GM12875 (cell line): ENCODE measurements around the gene VWF.

Experiments
- H3K4me3 ChIP-seq: one replicate; pipeline ENCODE4 v1.5.1; 2011; ENCODE audit warnings: low read depth, low read length, control low read depth
- TF ChIP-seq, protein P1 (sequence below): IDR thresholded peaks from 2 replicates; pipeline ENCODE4 v1.5.1; 2011; ENCODE audit warnings: low read depth, mild to moderate bottlenecking, control low read depth, inconsistent platforms, low read length, moderate library complexity, borderline replicate concordance; ENCODE audit not compliant: insufficient read depth

The VWF gene

DNA sequence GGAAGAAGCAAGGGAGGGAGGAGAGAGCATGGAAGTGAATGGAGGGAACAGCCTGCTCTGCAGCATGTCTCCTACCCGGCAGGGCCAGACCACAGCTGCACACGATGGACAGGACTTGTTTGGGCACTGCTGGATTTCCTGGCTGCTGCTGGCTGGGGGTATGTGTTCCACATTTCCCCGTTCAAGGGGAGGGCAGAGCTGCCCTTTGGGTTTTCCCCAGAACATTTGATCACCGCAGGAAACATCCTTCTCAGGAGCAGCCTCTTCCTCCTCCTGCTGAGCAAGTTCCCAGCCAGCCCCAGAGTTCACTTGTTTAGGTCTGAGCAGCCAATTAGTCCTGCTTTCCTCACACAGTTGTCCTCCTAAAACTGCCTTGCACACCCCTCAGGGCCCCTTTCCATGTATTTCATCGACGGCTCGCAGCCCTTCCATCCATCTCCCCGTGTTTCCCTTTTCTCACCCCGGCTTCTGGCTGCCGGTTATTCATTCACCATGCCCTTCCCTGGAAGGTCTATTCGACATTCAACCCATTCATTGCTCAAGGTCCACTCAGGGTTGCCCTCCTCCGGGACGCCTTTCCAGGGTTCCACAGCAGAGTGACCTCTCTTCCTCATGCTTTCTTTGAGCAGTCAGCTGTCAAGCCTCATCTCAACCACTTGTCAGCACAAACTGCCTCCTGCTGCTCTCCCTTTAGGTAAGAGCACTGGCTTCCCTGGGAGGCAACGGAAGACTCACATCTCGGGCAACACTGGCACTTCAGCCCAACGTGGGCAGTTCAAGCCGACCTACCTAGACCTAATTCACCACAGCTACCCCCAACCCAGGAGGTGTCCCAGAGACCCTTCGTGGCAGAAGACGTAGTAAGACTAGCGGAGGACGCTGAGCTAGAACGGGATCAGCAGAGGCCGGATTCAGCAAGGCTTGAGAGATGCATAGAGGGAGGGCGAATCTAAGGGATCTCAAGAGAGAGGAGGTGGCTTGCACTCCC lies 159.3 kb downstream of the VWF start:
- H3K4me3 ChIP-seq, result no peak overlapping the region
- TF ChIP-seq, protein P1, sequence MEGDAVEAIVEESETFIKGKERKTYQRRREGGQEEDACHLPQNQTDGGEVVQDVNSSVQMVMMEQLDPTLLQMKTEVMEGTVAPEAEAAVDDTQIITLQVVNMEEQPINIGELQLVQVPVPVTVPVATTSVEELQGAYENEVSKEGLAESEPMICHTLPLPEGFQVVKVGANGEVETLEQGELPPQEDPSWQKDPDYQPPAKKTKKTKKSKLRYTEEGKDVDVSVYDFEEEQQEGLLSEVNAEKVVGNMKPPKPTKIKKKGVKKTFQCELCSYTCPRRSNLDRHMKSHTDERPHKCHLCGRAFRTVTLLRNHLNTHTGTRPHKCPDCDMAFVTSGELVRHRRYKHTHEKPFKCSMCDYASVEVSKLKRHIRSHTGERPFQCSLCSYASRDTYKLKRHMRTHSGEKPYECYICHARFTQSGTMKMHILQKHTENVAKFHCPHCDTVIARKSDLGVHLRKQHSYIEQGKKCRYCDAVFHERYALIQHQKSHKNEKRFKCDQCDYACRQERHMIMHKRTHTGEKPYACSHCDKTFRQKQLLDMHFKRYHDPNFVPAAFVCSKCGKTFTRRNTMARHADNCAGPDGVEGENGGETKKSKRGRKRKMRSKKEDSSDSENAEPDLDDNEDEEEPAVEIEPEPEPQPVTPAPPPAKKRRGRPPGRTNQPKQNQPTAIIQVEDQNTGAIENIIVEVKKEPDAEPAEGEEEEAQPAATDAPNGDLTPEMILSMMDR, result no peak

DNA sequence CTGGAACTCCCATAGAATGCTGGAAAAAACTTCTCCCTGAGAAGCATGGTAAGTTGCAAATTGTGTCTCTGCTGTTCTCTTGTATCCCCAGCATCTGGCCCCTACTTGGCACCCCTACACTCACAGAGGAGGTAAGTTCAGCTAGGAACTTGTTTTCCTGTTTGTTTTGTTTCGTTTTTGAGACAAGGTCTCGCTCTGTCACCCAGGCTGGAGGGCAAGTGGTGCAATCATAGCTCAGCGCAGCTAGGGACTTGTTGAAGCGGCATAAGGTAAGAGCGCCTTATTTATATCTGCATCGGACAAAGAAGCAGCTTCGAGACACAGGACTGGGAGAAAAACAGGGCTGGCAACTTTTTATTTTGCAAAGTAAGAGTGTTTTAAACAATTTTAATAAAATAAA lies 161.0 kb downstream of the VWF start:
- no peak overlapping the region for H3K4me3 ChIP-seq
- TF ChIP-seq, protein P1, result no peak

DNA sequence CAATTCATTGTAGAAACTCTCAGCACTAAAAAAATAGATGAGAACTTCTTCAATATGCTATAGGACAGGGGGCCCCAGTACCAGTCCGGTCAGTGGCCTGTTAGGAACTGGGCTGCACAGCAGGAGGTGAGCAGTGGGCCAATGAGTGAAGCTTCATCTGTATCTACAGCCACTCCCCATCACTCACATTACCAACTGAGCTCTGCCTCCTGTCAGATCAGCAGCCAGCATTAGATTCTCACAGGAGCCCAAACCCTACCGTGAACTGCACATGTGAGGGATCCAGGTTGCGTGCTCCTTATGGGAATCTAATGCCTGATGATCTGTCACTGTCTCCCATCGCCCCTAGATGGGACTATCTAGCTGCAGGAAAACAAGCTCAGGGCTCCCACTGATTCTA lies 163.7 kb downstream of the VWF start:
- no peak overlapping the region for H3K4me3 ChIP-seq
- TF ChIP-seq, protein P1, result no peak

GRCh38 chr12:5956987-5957386 lies 167.5 kb downstream of the VWF start:
- TF ChIP-seq, protein P1, result no peak
- no peak overlapping the region for H3K4me3 ChIP-seq

DNA sequence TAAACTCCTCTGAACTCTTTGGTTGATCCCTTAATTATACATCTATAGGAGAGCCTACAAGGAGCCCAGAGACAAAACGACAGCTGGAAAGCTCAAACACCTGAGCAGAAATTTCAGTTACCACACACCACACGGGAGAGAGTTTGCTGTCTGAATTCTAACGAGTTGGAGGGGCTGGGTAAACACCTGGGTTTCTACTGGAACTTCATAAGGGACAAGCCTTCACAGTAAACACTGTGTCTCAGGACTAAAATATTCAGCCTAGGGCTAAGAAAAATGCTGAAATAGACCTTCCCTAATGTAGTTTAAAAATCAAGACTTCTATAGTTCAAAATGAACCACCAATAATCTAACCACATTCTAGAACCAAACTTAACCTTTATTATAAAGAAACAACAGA lies 169.8 kb downstream of the VWF start:
- H3K4me3 ChIP-seq, result no peak overlapping the region
- TF ChIP-seq, protein P1, result no peak

- H3K4me3 ChIP-seq, result no peak overlapping the region
- TF ChIP-seq, protein P1, result no peak
These were observed 170.5 kb downstream of the VWF start for GRCh38 chr12:5953835-5954586.
